ENCODE measurements around the gene PRKAA1.

GRCh38 chr5:40746703-40747102, 51.5 kb downstream of the PRKAA1 start:
- TF ChIP-seq, protein P1, sequence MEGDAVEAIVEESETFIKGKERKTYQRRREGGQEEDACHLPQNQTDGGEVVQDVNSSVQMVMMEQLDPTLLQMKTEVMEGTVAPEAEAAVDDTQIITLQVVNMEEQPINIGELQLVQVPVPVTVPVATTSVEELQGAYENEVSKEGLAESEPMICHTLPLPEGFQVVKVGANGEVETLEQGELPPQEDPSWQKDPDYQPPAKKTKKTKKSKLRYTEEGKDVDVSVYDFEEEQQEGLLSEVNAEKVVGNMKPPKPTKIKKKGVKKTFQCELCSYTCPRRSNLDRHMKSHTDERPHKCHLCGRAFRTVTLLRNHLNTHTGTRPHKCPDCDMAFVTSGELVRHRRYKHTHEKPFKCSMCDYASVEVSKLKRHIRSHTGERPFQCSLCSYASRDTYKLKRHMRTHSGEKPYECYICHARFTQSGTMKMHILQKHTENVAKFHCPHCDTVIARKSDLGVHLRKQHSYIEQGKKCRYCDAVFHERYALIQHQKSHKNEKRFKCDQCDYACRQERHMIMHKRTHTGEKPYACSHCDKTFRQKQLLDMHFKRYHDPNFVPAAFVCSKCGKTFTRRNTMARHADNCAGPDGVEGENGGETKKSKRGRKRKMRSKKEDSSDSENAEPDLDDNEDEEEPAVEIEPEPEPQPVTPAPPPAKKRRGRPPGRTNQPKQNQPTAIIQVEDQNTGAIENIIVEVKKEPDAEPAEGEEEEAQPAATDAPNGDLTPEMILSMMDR (IDR thresholded peaks at IDR 0.05; ENCODE audit: insufficient read depth, low read length) = no peak
- TF ChIP-seq SPI1 (IDR thresholded peaks at IDR 0.05; ENCODE audit: borderline replicate concordance, low read depth) = no peak
- TF ChIP-seq REST (IDR thresholded peaks at IDR 0.05; ENCODE audit: insufficient replicate concordance, low read depth) = no peak
